H54 (cell line): ENCODE results near the gene AKT1S1.

ENCODE experiments used
- DNase-seq: peaks from one replicate; pipeline ENCODE4 v3.0.0; 2011; ENCODE audit warnings: low spot score, mixed read lengths; ENCODE audit not compliant: insufficient read length
- FAIRE-seq: peaks from 3 replicates; lab custom pipeline; 2011; peaks lifted over from hg19 to GRCh38; lab: Jason Lieb, UNC
- POLR2A ChIP-seq: IDR thresholded peaks from 2 replicates; pipeline ENCODE4 v1.6.1; 2011; ENCODE audit warnings: low read depth, mild to moderate bottlenecking, low read length

AKT1S1 gene

GRCh38 chr19:49913720-49914119 is 36.6 kb upstream of the AKT1S1 start:
- DNase-seq = no peak
- no peak for TF ChIP-seq POLR2A
- FAIRE-seq = no peak

- no peak for FAIRE-seq
- no peak for DNase-seq
- TF ChIP-seq POLR2A = no peak
Measured at GRCh38 chr19:49912965-49913685, 36.0 kb upstream of the AKT1S1 start.

DNA sequence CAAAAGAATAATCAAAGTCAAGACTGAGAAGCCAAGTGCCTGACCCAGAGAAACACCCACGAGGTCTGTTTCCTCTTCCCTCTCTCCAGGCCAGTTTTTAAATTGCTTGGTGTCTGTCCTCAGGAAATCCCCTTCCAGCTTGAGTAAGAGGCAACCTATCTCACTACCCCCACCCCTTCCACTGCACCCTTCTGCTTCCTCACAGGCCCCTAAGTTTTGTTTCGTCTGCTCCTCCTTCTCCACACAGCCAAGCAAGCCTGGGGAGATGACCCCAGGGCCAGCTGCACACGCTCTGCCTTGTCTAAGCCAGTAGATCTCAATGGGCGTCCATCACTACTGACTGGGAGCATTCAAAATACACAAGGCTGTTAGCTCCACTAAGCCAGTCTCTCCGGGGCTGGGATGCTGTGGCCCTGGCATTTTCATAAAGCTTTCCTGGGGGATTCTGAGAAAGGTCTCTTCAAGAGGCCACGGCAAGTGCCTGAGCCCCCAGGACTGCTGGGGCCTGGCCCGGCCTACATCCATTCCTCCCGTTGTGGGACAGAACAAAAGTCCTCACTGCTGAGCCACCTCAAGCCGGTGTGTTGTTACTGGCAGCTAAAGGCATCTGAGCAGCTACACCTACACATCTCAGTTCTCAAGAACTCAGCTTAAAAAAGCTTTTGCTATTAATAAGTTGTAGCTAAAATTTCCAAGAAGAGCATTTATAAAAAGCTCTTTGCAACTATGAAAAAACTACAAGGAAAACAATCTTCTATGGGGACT is 34.4 kb upstream of the AKT1S1 start:
- no peak for DNase-seq
- no peak for FAIRE-seq
- TF ChIP-seq POLR2A = no peak

GRCh38 chr19:49910179-49910578 is 33.0 kb upstream of the AKT1S1 start:
- TF ChIP-seq POLR2A = no peak
- no peak for DNase-seq
- FAIRE-seq = no peak

DNA sequence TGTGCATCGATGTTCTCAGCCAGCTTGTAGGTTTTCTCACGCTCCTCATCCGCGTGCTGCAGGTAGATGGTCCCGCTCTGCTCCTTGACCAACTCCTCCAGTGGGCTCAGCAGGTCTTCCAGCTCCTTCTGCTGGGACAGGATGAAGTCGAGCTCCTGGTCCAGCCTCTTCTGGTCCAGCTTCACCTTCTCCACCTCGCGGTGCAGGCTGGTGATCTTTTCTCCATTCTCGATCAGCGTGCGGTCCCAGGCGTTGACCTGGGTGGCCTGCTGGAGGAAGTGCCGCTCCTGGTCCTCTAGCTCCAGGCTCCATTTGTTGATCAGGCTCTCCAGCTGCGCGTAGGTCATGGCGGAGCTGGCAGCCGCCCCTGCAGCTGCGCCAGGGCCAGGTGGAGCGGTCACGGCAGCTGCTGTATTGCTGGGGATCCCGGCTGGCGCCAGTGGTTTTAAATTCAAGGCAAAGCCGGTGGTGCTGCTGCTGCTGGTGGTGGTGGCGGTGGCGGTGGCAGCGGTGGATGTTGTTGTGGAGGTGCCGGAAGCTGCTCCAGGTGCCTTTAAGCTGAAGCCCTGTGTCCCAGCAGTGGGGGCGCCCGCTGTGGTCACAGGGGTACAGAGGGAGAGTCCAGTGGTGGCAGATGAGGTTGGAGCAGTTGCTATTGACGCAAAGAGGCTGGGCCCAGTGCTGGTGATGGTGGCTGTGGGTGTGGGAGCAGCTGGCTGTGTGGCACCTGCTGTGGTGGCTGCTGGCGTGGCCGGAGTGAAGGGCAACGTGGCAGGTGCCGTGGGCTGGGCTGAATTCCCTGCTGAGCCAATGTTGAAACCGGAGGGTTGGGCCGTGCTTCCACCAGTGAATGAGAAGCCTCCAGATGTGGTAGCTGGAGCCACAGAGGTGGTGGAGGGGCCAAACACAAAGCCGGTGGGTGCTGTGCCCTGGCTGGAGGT is 31.6 kb upstream of the AKT1S1 start:
- FAIRE-seq (no peak), DNase-seq (no peak)
- TF ChIP-seq POLR2A = no peak

GRCh38 chr19:49907745-49908446 is 30.7 kb upstream of the AKT1S1 start:
- TF ChIP-seq POLR2A = no peak
- FAIRE-seq (no peak), DNase-seq (no peak)

GRCh38 chr19:49906879-49907564 is 29.9 kb upstream of the AKT1S1 start:
- DNase-seq (no peak), FAIRE-seq (no peak)
- no peak for TF ChIP-seq POLR2A

DNA sequence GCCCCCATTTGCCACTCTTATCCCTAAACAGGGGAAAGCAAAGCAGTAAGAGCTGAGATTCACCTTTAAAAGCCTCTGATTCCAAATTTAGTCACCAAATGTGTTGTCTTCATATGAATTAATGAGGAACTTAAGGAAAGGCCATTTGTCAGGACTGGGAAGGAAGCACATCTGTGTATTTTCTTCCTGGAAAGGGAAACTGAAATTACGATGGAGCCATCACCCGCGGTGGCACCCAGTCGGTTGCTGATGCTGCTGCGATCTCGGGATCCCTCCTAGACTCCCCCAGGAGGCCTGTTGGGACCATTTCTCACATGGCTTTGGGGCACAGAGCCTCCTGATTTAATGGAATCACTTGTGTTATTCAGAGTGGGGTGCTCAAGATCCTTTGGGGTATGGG is 27.0 kb upstream of the AKT1S1 start:
- FAIRE-seq = no peak
- no peak for DNase-seq
- no peak for TF ChIP-seq POLR2A

GRCh38 chr19:49896863-49897621 is 19.9 kb upstream of the AKT1S1 start, which contains the start of gene IL4I1:
IL4I1 (minus strand) TSS chr19:49896887; CDS start chr19:49896160, 727 bp downstream.
- DNase-seq (peak; percentile 63), FAIRE-seq (no peak)
- no peak for TF ChIP-seq POLR2A

- DNase-seq (no peak), FAIRE-seq (no peak)
Measured at GRCh38 chr19:49895566-49896297, 18.6 kb upstream of the AKT1S1 start.

DNA sequence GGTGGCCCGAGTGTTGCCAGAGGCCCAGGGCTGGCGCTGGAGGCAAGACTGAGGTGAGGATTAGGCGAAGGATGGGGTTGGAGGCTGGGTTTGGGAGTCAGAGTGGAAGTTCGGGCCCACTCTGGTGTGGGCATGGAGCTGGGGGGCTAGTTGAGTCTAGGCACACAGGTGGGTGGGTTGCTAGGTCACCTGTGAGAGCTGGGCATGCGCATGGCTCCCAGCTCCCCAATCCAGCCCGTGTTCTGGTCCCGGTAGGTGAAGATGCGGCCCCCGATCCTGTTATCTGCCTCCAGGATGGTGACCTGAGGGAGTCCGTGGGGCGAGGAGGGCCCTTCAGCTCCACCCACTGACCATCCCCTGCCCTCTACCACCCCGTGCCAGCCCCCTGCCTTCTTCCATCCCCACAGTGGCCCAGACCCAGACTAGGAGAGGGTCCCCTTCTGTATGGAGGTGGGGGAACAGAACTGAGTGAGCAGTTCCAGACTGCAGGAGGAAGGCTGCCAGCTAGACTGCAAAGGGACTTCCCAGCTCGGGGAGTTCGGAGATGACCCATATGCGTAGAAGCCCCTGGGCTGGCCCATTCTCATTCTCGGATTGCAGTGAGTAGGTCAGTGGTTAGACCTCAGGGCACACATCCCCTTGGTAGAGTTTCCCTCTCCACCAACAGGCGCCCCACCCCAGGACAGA is 17.9 kb upstream of the AKT1S1 start:
- TF ChIP-seq POLR2A = no peak
- no peak for FAIRE-seq
- no peak for DNase-seq

More at GRCh38 chr19:49895566-49896297, 18.6 kb upstream of the AKT1S1 start:
- 0 out of 2 replicates have a peak, but pooled peaks have one; percentile 9 for TF ChIP-seq POLR2A
